EH (cell line): ENCODE measurements around the gene ZBTB11.
"Not testable (repeated sequence)": the region's sequence is repeated elsewhere in the genome, so short reads cannot be mapped to it uniquely, and the experiment has no call there.

ENCODE experiments used
- DNase-seq: peaks from one replicate; pipeline ENCODE4 v3.0.0-alpha.2; 2015; ENCODE audit warnings: low read depth

ZBTB11 gene

GRCh38 chr3:101615525-101615924 lies 61.4 kb downstream of the ZBTB11 start:
- DNase-seq: no peak

- DNase-seq: not testable (repeated sequence)
These were observed 63.9 kb downstream of the ZBTB11 start for GRCh38 chr3:101613014-101613413.

- DNase-seq: no peak
These were observed 65.9 kb downstream of the ZBTB11 start for GRCh38 chr3:101611023-101611422.

- not testable (repeated sequence) for DNase-seq
These were observed 71.5 kb downstream of the ZBTB11 start for GRCh38 chr3:101605398-101605797.

DNA sequence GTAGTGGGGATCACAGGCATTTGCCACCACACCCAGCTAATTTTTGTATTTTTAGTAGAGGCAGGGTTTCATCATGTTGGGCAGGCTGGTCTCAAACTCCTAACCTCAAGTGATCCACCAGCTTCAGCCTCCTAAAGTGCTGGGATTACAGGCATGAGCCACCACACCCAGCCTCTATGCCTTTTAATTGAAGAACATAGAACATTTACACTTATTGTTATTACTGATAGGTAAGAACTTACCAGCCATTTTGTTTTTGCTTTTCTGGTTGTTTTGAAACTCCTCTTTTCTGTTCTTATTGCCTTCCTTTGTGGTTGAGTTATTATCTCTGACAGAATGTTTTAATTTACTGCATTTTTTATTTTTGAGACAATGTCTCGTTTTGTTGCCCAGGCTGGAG lies 73.7 kb downstream of the ZBTB11 start:
- no peak for DNase-seq

DNA sequence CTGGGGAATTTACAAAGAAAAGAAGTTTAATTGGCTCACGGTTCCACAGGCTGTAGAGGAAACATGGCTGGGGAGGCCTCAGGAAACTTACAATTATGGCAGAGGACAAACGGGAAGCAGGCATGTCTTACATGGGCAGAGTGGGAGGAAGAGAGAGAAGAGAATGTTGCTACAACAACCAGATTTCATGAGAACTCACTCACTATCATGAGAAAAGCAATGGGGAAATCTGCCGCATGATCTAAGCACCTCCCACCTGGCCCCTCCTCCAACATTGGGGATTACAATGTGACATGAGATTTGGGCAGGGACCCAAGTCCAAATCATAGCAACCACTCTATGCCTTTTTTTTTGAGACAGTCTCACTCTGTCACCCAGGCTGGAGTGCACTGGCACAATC lies 74.2 kb downstream of the ZBTB11 start:
- no peak for DNase-seq
